ENCODE data around the gene COL25A1.

Gene COL25A1

GRCh38 chr4:109290918-109291317 lies 11.5 kb downstream of the COL25A1 start:
- no peak for DNase-seq

GRCh38 chr4:109278594-109279031 lies 23.8 kb downstream of the COL25A1 start:
- DNase-seq: no peak

GRCh38 chr4:109276482-109277095 lies 25.9 kb downstream of the COL25A1 start:
- DNase-seq: no peak

GRCh38 chr4:109275066-109275745 lies 27.3 kb downstream of the COL25A1 start:
- no peak for DNase-seq

- DNase-seq: no peak
These were observed 35.6 kb downstream of the COL25A1 start for GRCh38 chr4:109266891-109267290.

- DNase-seq: no peak
These were observed 36.2 kb downstream of the COL25A1 start for GRCh38 chr4:109266236-109266635.

- no peak for DNase-seq
These were observed 38.7 kb downstream of the COL25A1 start for GRCh38 chr4:109263721-109264120.

GRCh38 chr4:109256818-109257217 lies 45.6 kb downstream of the COL25A1 start:
- no peak for DNase-seq

GRCh38 chr4:109254845-109255244 lies 47.6 kb downstream of the COL25A1 start:
- DNase-seq: no peak

- no peak for DNase-seq
These were observed 51.1 kb downstream of the COL25A1 start for GRCh38 chr4:109251396-109251795.

- no peak for DNase-seq
These were observed 54.0 kb downstream of the COL25A1 start for GRCh38 chr4:109248322-109248900.

GRCh38 chr4:109243871-109244270 lies 58.6 kb downstream of the COL25A1 start:
- no peak for DNase-seq

- no peak for DNase-seq
These were observed 63.7 kb downstream of the COL25A1 start for GRCh38 chr4:109238746-109239145.

- DNase-seq: no peak
These were observed 66.8 kb downstream of the COL25A1 start for GRCh38 chr4:109235683-109236082.

- no peak for DNase-seq
These were observed 67.9 kb downstream of the COL25A1 start for GRCh38 chr4:109234596-109234995.

GRCh38 chr4:109233570-109233969 lies 68.9 kb downstream of the COL25A1 start:
- no peak for DNase-seq

GRCh38 chr4:109232681-109233080 lies 69.8 kb downstream of the COL25A1 start:
- DNase-seq: no peak

- no peak for DNase-seq
These were observed 71.1 kb downstream of the COL25A1 start for GRCh38 chr4:109231331-109231730.

- DNase-seq: no peak
These were observed 73.4 kb downstream of the COL25A1 start for GRCh38 chr4:109229028-109229427.

GRCh38 chr4:109218288-109218687 lies 84.2 kb downstream of the COL25A1 start:
- DNase-seq: no peak

GRCh38 chr4:109216085-109216696 lies 86.3 kb downstream of the COL25A1 start:
- DNase-seq: no peak

GRCh38 chr4:109215506-109215905 lies 87.0 kb downstream of the COL25A1 start:
- DNase-seq: no peak

- DNase-seq: no peak
These were observed 87.7 kb downstream of the COL25A1 start for GRCh38 chr4:109214622-109215301.

All from NK-92 treated with Interleukin-12 subunit alpha and Interleukin-12 subunit beta, amount 100 ng/mL, for 24 hours (cell line).